Measurements from ENCODE around the gene STAC2.
A peak's percentile ranks its signal among the peaks of the same experiment; 100 is the strongest.

Gene STAC2

GRCh38 chr17:39209317-39210092, 16.2 kb downstream of the STAC2 start:
- peak; percentile 75 for DNase-seq (ENCODE audit: low read depth)
- H3K4me3 ChIP-seq (ENCODE audit: low read depth, low read length) = no peak overlapping the region
- TF ChIP-seq MAX (IDR thresholded peaks at IDR 0.05; ENCODE audit: low read depth, low read length) (no peak), POLR2A (IDR thresholded peaks at IDR 0.05; ENCODE audit: extremely low read depth, insufficient read length) (no peak), MYC (IDR thresholded peaks at IDR 0.05; ENCODE audit: low read depth, low read length) (no peak), CTCF (IDR thresholded peaks at IDR 0.05; ENCODE audit: low read depth, low read length) (no peak)

GRCh38 chr17:39208893-39209292, 16.9 kb downstream of the STAC2 start:
- DNase-seq (ENCODE audit: low read depth) = peak; percentile 73
- no peak overlapping the region for H3K4me3 ChIP-seq (ENCODE audit: low read depth, low read length)
- TF ChIP-seq MAX (IDR thresholded peaks at IDR 0.05; ENCODE audit: low read depth, low read length) = 0 out of 2 replicates have a peak, but pooled peaks have one; percentile 15
- no peak for TF ChIP-seq MYC (IDR thresholded peaks at IDR 0.05; ENCODE audit: low read depth, low read length)

DNA sequence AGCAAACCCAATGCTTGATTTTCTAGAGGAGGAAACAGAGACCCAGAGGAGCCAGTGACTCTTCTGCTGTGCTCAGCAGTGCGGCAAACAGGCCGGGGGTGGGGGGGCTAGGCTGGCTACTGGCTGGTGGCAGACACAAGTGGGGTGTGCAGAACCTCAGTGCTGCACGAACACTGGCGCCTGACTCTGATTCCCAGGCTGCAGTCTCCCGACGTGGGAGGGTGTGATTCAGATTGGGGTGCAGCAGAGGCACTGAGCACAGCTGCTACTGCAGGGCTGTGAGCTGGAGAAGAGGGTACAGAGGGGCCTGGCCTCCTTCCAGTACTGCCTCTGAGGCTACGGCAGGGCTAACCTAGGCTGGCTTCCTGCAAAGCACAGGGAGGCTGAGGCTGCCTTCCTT, 17.6 kb downstream of the STAC2 start:
- TF ChIP-seq CTCF (IDR thresholded peaks at IDR 0.05; ENCODE audit: low read depth, low read length) (no peak), MAX (IDR thresholded peaks at IDR 0.05; ENCODE audit: low read depth, low read length) (no peak), POLR2A (IDR thresholded peaks at IDR 0.05; ENCODE audit: extremely low read depth, insufficient read length) (no peak)
- no peak for DNase-seq (ENCODE audit: low read depth)
- no peak overlapping the region for H3K4me3 ChIP-seq (ENCODE audit: low read depth, low read length)

DNA sequence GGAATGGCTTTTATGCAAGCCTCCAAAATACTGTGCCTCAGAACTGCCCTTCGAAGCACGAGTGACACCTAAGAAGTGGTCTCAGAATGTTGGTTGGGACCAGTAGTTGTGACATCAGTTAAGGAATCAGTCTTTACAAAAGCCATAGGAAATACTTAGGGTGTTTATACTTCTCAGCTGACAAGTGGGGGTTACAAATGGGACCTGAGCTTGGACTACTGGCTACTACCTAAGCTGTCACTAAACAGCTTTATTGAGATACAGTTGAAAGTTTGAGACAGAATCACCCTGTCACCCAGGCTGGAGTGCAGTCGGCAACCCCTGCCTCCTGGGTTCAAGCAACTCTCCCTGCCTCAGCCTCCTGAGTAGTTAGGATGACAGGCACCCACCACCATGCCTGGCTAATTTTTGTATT, 20.6 kb downstream of the STAC2 start:
- peak; percentile 49 for DNase-seq (ENCODE audit: low read depth)
- H3K4me3 ChIP-seq (ENCODE audit: low read depth, low read length) = no peak overlapping the region
- no peak for TF ChIP-seq CTCF (IDR thresholded peaks at IDR 0.05; ENCODE audit: low read depth, low read length)
- no peak for TF ChIP-seq MYC (IDR thresholded peaks at IDR 0.05; ENCODE audit: low read depth, low read length)
- no peak for TF ChIP-seq MAX (IDR thresholded peaks at IDR 0.05; ENCODE audit: low read depth, low read length)

GRCh38 chr17:39204245-39204644, 21.5 kb downstream of the STAC2 start:
- no peak for DNase-seq (ENCODE audit: low read depth)
- TF ChIP-seq POLR2A (IDR thresholded peaks at IDR 0.05; ENCODE audit: extremely low read depth, insufficient read length) (no peak), MYC (IDR thresholded peaks at IDR 0.05; ENCODE audit: low read depth, low read length) (no peak), MAX (IDR thresholded peaks at IDR 0.05; ENCODE audit: low read depth, low read length) (no peak), CTCF (IDR thresholded peaks at IDR 0.05; ENCODE audit: low read depth, low read length) (no peak)
- H3K4me3 ChIP-seq (ENCODE audit: low read depth, low read length) = no peak overlapping the region

GRCh38 chr17:39200957-39201510, 24.7 kb downstream of the STAC2 start:
- peak overlapping the region; percentile 99 for H3K4me3 ChIP-seq (ENCODE audit: low read depth, low read length)
- TF ChIP-seq CTCF (IDR thresholded peaks at IDR 0.05; ENCODE audit: low read depth, low read length) (no peak), MAX (IDR thresholded peaks at IDR 0.05; ENCODE audit: low read depth, low read length) (no peak), POLR2A (IDR thresholded peaks at IDR 0.05; ENCODE audit: extremely low read depth, insufficient read length) (no peak), MYC (IDR thresholded peaks at IDR 0.05; ENCODE audit: low read depth, low read length) (no peak)
- DNase-seq (ENCODE audit: low read depth) = peak; percentile 59
